Measurements from ENCODE around the gene SLC29A3. TPM values are rescaled to one million over a fixed set of nuclear protein-coding genes. Genes with fewer than 3 reads are reported as not detected.

SLC29A3 gene
- total and polyA plus RNA-seq, 7 donors, result 0.64 to 2.2 (median 0.81) TPM

DNA sequence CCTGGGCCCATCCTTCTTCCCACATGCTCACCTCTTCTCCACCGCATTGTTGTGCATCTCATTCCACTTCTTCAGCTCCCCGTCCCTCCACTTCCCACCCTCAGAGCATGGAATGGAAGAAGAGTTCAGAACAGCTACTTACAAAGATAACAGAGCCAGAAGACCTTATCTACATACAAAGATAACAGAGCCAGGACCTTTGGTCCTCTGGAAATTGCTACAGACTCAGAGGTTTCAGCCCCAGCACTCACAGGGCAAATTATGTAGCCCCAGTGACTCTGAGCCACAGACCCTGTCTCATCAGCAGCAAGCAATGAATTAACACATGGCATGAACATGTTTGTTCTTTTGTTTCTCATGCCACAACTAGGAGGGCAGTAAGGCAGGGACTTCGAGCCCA is 28.7 kb upstream of the SLC29A3 start:
- intact Hi-C loops (cut with DNase I), result no loop called here
- Histone ChIP-seq H3K27me3 (ENCODE audit: insufficient read depth in 3 of 3, low read length in 2 of 3) (peaks cover 0 to 4% (median 0%) of the 10 kb centered on the region in 3 donors), H3K27ac (no peak overlapping the region), H3K9me3 (no peaks in the 10 kb centered on the region), H3K36me3 (ENCODE audit: insufficient read depth in 1 of 2, low read depth in 1 of 2) (no peaks in the 10 kb centered on the region), H3K4me1 (no peaks in the 10 kb centered on the region), H3K4me3 (no peak overlapping the region)
- no peak for ATAC-seq
- 81 to 96% (median 95%) methylated on average over 3 of the region's 3 CpGs for WGBS, 3 donors
- DNase-seq, result peak in 1 of 2 donors; percentile 4
- TF ChIP-seq, protein P1, sequence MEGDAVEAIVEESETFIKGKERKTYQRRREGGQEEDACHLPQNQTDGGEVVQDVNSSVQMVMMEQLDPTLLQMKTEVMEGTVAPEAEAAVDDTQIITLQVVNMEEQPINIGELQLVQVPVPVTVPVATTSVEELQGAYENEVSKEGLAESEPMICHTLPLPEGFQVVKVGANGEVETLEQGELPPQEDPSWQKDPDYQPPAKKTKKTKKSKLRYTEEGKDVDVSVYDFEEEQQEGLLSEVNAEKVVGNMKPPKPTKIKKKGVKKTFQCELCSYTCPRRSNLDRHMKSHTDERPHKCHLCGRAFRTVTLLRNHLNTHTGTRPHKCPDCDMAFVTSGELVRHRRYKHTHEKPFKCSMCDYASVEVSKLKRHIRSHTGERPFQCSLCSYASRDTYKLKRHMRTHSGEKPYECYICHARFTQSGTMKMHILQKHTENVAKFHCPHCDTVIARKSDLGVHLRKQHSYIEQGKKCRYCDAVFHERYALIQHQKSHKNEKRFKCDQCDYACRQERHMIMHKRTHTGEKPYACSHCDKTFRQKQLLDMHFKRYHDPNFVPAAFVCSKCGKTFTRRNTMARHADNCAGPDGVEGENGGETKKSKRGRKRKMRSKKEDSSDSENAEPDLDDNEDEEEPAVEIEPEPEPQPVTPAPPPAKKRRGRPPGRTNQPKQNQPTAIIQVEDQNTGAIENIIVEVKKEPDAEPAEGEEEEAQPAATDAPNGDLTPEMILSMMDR (IDR thresholded peaks at IDR 0.05), result no peak

DNA sequence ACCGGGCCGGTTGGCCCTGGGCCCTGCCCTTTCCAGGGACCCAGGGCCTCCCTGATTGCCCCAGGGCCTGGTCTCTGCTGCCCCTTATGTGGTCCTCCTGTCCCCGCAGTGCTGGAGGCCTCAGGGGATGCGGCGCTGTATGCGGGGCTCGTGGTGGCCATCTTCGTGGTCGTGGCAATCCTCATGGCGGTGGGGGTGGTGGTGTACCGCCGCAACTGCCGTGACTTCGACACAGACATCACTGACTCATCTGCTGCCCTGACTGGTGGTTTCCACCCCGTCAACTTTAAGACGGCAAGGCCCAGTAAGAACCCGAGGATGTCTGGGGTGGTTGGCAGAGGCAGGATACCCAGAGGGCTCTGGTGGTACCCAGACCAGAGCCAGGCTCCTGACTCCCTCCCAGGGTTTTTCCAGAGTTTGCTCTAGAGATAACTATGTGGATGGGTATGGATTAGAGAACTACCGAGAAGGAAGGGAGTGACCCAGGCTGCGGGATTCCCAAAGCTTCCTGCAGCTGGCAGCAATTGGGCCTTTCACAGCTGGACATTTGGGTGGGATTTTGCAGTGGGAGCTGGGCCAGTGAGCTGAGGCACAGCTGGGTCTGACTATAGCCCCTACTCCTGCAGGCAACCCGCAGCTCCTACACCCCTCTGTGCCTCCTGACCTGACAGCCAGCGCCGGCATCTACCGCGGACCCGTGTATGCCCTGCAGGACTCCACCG is 28.1 kb upstream of the SLC29A3 start:
- peak in 1 of 2 donors; percentile 51 for DNase-seq

DNA sequence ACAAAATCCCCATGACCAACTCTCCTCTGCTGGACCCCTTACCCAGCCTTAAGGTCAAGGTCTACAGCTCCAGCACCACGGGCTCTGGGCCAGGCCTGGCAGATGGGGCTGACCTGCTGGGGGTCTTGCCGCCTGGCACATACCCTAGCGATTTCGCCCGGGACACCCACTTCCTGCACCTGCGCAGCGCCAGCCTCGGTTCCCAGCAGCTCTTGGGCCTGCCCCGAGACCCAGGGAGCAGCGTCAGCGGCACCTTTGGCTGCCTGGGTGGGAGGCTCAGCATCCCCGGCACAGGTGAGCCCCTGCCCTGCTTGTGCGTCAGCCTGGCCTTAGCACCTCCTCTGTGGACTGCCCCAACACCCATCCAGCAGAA is 27.5 kb upstream of the SLC29A3 start:
- TF ChIP-seq, protein P1 (IDR thresholded peaks at IDR 0.05), result no peak
- WGBS, 3 donors, result 77 to 92% (median 85%) methylated on average over 13 of the region's 13 CpGs
- no peak overlapping the region for H3K27ac ChIP-seq
- H3K9me3 ChIP-seq, result no peaks in the 10 kb centered on the region
- no peak overlapping the region for H3K4me3 ChIP-seq
- no peaks in the 10 kb centered on the region for H3K27me3 ChIP-seq (ENCODE audit: insufficient read depth in 3 of 3, low read length in 2 of 3)
- no peak for ATAC-seq
- H3K4me1 ChIP-seq, result no peaks in the 10 kb centered on the region
- peak in 1 of 2 donors; percentile 39 for DNase-seq
- H3K36me3 ChIP-seq (ENCODE audit: insufficient read depth in 1 of 2, low read depth in 1 of 2), result no peaks in the 10 kb centered on the region
- intact Hi-C loops (cut with DNase I), result no loop called here

More for the DNA sequence above, 28.1 kb upstream of the SLC29A3 start:
- Histone ChIP-seq H3K4me3 (no peak overlapping the region), H3K9me3 (no peaks in the 10 kb centered on the region), H3K27ac (no peak overlapping the region), H3K27me3 (ENCODE audit: insufficient read depth in 3 of 3, low read length in 2 of 3) (no peaks in the 10 kb centered on the region), H3K4me1 (no peaks in the 10 kb centered on the region), H3K36me3 (ENCODE audit: insufficient read depth in 1 of 2, low read depth in 1 of 2) (no peaks in the 10 kb centered on the region)
- WGBS, 3 donors, result 72 to 81% (median 76%) methylated on average over 26 of the region's 26 CpGs
- no peak for ATAC-seq
- intact Hi-C loops (cut with DNase I), result no loop called here
- TF ChIP-seq, protein P1 (IDR thresholded peaks at IDR 0.05), result no peak

DNA sequence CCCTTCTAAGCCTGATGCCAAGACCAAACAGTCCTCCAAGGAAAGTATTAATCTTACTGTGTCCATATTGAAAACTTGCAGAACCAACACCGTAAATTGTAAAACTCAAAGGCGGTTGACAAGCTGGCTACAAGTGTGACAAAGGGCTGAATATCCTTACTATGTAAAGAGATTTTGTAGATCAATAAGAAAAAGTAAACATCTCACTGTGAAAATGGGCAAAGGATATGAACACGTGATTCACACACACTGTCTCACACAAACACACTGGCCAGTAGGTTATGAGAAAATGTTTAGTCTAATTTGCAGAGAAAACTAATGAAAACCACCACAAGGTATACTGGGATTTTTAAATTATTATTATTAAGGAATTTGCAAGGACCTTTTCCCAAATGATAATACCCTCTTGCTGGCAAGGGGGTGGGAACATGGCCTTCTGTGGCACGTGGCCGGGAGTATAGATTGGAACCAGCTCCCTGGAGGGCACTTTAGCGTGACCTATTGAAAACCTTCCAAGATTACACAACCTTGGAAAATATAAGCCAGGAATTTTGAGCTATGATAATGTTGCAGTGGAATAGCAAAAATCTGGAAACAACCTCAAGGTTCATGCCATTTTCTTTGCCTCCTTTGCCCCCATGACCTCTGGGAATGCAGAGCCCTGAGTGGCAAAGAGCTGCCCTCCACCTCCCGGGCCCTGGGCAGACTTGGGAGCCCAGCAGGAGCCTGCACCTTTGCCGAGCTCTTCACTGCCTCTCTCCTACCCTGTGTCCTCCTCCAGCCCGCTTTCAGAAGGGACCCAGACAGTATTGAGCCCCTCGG is 26.2 kb upstream of the SLC29A3 start:
- H3K4me3 ChIP-seq, result no peak overlapping the region
- no peaks in the 10 kb centered on the region for H3K4me1 ChIP-seq
- ATAC-seq (no peak), DNase-seq (peak in 1 of 2 donors; percentile 26)
- intact Hi-C loops (cut with DNase I), result no loop called here
- H3K9me3 ChIP-seq, result no peaks in the 10 kb centered on the region
- H3K36me3 ChIP-seq (ENCODE audit: insufficient read depth in 1 of 2, low read depth in 1 of 2), result peaks cover 0 to 2% of the 10 kb centered on the region in 2 donors
- 69 to 85% (median 73%) methylated on average over 10 of the region's 10 CpGs for WGBS, 3 donors
- H3K27me3 ChIP-seq (ENCODE audit: insufficient read depth in 3 of 3, low read length in 2 of 3), result no peaks in the 10 kb centered on the region
- no peak overlapping the region for H3K27ac ChIP-seq
- TF ChIP-seq, protein P1 (IDR thresholded peaks at IDR 0.05), result no peak

Data from psoas muscle (tissue), 8 donors.